DMS114 treated with DMSO at 0.1 percent for 48 hours (cell line): ENCODE measurements around the gene TNFAIP8L3.

ENCODE experiments used
- DNase-seq: peaks from one replicate; lab custom pipeline; 2025; ENCODE audit not compliant: unreplicated experiment; lab: John Stamatoyannopoulos, UW

The TNFAIP8L3 gene

GRCh38 chr15:51090753-51091152 lies 4.0 kb downstream of the TNFAIP8L3 start:
- DNase-seq, result no peak

GRCh38 chr15:51089699-51090453 lies 4.8 kb downstream of the TNFAIP8L3 start:
- no peak for DNase-seq

DNA sequence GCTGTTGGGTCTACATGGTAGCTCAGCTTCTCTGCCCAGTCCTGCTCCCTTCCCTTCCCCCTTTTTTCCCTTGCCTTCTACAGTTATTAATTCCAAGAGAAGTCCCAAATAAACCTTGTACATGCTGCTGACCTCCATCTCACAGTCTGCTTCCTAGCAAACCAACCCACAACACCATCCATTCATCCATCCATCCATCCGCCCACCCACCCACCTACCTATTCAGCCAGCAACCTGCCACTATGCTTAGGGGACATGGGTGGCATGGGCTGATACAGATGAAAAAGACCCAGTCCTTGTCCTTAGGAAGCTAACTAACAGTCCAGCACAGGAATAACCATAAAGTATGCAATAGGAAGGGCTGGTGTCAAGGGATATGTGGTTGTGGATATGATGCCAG lies 5.7 kb downstream of the TNFAIP8L3 start:
- no peak for DNase-seq

GRCh38 chr15:51088585-51088984 lies 6.1 kb downstream of the TNFAIP8L3 start:
- no peak for DNase-seq

DNA sequence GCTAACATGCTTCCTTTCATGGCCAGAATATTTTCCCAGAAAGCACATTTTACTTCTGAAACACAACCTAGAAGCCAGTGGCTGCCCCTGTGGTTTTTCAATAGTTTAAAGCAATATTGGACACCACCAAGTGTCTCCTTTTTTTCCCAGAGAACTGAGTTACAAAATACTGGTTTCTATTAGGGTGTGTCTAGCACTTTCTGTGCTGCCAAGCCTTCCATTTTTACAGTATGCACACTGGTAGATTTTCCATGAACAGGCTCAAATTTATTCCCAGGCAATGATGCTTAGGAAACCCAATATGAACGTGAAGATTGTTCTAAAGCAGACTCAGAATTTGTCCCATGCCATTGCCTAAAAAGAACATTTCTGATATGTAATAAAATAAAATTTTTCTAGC lies 7.2 kb downstream of the TNFAIP8L3 start:
- DNase-seq, result no peak

- no peak for DNase-seq
These were observed 8.3 kb downstream of the TNFAIP8L3 start for GRCh38 chr15:51086409-51086808.

GRCh38 chr15:51085764-51086163 lies 8.9 kb downstream of the TNFAIP8L3 start:
- no peak for DNase-seq

GRCh38 chr15:51083641-51084166 lies 11.0 kb downstream of the TNFAIP8L3 start:
- DNase-seq, result no peak

DNA sequence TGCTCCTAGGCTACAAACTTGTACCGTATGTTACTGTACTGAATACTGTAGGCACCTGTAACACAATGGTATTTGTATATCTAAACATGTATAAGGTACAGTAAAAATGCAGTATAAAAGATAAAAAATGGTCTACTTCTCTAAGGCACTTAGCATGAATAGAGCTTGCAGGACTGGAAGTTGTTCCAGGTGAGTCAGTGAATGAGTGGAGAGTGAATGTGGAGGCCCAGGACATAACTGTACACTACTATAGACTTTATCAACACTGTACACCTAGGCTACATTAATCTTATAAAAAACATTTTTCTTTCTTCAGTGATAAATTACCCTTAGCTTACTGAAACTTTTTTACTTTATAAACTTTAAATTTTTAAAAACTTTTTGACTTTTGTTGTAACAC lies 12.5 kb downstream of the TNFAIP8L3 start:
- no peak for DNase-seq

GRCh38 chr15:51080286-51080685 lies 14.4 kb downstream of the TNFAIP8L3 start:
- no peak for DNase-seq

DNA sequence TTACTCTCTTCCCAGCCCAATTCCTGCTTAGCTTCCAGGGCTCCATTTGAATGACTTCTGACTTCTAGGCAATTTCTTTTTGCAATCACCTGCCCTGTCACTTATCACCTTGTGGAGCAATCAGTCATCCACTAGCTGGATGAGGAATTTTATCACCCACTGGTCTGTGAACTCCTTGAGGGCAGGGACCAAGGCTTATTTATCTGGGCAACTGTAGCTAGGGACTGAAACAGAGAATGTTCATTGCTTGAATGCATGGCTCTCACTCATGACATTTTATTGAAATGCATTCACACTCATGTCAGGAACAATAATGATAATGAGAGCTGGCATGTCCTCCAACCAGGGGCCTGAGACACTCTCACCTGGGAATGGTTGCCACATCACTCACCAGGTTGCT lies 15.5 kb downstream of the TNFAIP8L3 start:
- DNase-seq, result no peak

- DNase-seq, result no peak
These were observed 17.2 kb downstream of the TNFAIP8L3 start for GRCh38 chr15:51077221-51078153.

GRCh38 chr15:51076524-51077220 lies 18.0 kb downstream of the TNFAIP8L3 start:
- no peak for DNase-seq

GRCh38 chr15:51075826-51076523 lies 18.7 kb downstream of the TNFAIP8L3 start:
- no peak for DNase-seq

- DNase-seq, result no peak
These were observed 19.3 kb downstream of the TNFAIP8L3 start for GRCh38 chr15:51075364-51075763.

DNA sequence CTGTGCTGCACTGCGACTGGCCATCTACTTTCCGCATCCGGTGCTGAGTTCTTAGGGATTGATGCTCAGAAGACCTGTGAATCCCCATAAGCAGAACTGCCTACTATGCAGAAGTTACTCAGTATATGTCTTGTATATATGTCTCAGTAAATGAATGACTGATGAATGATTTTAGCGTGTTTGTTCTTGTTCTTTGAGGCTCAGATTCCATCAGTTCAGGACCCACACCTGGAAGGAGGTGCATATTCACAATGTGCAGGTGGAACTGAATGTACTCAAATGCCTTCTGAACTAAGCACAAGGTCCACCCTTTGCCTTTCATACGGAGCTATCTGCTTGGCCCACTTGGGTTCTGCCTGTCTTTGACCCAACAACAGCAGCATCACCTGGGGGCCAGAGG lies 19.8 kb downstream of the TNFAIP8L3 start:
- DNase-seq, result no peak

GRCh38 chr15:51071578-51071977 lies 23.1 kb downstream of the TNFAIP8L3 start:
- DNase-seq, result no peak

DNA sequence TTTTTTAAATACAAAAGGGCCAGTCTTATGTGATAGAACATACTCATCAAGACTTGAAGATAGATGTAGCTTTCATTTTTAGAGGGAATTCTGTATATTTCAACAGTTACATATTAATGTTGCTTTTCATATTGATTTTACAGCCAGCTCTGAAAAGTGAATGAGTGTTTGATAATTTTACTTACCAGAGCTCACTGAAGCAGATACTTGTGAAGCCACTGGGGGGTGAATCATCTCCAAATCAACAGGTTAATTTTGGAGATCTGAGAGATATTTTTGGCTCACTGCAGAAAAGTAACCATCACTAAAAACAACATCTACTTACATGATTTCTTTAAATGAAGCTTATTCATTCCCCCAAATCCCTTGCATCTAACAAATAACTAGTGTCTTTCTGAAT lies 24.7 kb downstream of the TNFAIP8L3 start:
- no peak for DNase-seq

DNA sequence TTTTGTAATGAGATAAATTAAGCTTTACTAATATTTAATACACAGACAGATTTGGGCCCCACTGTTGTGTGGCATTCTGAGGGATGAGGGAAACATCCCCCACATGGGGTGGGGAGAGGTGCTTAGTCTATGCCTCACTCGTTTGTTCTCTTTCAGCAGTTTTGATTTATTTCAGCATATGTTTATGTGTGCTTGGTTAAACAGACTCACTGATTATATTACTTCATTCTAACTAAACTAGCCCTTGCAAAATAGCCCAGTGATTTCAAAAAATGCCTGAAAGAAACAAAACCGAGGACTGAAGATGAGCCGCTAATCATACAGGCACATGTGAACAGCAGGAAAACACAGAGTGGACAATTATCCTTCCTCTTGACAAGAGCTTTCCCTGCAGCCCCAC lies 27.2 kb downstream of the TNFAIP8L3 start:
- DNase-seq, result no peak

GRCh38 chr15:51065781-51066180 lies 28.9 kb downstream of the TNFAIP8L3 start:
- DNase-seq, result no peak

DNA sequence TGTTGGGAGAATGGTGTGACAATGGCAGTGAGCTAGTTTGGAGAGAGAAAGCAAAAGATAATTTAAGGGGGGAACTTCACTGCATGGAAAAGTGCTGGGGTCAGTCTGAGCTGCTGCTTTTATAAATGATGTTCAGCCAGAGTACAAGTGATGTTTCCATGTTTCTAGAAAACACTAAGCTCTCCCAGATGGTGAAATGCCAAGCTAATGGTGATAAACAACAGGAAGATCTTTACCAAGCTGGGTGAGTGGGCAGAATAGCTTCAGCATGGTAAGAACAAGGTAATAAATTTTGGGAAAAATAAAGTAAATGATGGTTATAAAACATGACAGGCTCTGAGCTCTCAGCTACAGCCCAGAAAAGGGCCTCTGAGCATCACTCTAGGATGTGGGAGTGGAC lies 29.4 kb downstream of the TNFAIP8L3 start:
- no peak for DNase-seq
